GM21381 (cell line): Measurements from ENCODE around the gene HCAR3.
"Not testable (repeated sequence)": the region's sequence is repeated elsewhere in the genome, so short reads cannot be mapped to it uniquely, and the experiment has no call there.

ENCODE experiments used
- ATAC-seq: cut with Tn5 transposase; IDR thresholded peaks from one replicate; pipeline ENCODE4 v1.9.1; 2021; ENCODE audit warnings: mild to moderate bottlenecking, moderate library complexity; ENCODE audit not compliant: unreplicated experiment

HCAR3 gene

DNA sequence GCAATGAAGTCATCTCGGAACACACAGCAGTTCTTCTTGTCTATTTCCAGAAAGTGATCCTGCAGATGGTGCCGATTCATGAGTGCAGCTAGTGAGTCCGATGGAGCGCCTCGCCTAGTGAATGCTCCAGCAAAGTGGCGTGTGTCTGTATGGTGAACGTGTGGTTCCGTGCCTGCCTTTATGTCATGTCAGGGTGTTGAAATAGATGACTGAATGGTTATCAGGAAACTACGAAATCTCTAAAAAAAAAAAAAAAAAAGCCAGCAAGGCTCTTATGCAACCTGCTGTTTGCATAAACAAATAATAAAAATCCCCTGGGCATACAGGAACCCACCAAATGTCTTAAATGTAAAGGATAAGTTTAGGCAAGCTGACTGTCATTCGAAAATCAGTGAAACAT lies at the start of gene HCAR3:
Gene HCAR3, minus strand, starts transcription at position 154 of the 400 bp plus-strand sequence. Its CDS starts 74 bp downstream, at position 80.
- not testable (repeated sequence) for ATAC-seq

DNA sequence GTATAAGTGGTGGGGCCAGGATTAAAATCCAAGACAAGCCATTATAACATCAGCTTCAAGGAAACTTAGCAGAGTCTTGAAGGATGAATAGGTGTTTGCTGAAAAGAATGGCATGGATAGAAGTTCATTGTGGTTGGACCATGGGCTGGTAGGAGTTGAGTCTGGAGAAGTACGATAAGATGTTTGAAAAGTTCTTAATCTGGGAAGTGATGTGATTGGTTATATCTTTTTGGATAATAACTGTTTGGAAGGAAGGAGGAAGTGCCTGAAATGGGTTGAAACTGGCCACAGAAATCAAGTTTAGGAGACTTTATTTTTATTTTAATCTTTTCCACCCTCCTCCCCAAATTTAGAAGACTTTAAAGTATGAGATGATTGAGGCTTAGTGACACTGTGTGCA lies 41.0 kb upstream of the HCAR3 start:
- ATAC-seq = no peak

DNA sequence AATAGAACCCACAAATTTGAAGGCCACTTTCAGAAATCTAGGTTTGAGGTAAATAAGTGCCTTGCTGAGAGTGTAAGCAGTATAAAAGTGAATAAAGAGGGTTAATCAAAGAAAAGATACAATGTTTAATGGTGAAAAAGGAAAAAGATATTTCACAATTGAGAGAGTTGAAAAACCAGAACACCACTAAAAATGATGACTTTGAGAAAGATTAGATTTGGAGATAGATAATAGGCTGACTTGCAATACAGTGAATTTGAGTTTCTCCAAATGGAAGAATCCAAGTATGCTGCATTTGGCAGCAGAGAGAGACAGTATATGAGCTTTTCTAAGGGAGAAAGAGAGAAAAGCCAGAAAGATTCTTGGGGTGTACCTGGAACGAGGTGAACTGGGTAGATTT lies 38.2 kb upstream of the HCAR3 start:
- ATAC-seq = no peak

DNA sequence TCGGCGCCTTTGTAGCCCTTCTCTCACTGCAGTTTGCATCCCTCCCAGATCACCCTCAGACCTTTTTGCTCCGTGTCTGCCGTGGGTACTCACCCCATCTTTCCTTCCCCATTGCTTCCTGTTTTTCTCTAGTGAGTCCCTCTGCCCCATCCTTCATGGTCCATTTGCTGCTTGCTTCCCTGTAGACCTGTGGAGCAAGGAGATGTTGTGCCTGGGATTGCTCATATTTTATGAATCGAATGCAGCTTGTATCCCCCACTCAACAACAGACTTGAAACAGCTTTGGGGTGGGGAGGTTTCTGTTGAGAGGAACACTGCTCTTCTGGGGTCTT lies 36.7 kb upstream of the HCAR3 start:
- no peak for ATAC-seq

DNA sequence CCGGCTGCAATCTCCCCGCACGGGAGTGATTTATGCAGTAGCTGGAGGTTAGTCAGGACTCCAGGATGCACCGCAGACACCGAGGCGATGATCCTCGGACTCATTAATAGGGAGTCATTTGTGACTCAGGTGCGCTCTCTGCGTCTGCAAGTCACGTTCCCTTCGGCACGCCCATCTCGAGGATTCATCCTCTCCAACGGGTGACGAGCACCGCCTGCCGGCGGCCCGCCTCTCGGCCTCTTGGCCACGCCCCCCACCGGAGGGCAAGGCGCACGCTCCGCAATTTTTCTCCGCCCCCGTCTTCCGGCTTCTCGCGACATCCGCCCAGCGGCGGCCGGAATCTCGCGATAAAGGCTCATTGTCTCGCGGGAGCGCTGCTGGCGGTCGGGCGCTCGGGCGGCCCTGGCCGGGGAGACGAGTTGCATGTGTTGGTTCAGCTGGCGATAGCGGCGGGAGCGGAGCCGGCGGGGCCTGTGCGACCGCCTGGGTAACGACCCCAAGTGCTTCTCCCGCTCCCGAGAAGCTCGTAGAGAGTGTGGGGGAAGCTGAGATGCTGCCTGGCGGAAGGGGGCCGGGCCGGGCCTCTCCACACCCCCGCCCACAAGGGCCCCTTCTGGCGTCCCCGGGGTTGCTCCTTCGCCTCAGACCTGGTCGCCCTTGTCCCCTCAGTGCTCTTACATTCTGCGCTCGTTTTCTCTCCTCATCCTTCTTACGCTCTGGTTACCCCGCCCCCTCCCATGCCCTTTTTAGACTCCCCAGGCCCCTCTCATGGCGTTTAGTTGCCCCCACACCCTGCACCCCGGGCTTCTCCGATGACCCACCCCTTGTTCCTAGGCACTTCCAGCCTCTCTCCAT lies 36.1 kb upstream of the HCAR3 start, which contains the start of gene DENR:
Gene DENR, plus strand, starts transcription at position 361 of the 855 bp plus-strand sequence. CDS start 878 bp downstream, outside the sequence.
- peak; percentile 95 for ATAC-seq

DNA sequence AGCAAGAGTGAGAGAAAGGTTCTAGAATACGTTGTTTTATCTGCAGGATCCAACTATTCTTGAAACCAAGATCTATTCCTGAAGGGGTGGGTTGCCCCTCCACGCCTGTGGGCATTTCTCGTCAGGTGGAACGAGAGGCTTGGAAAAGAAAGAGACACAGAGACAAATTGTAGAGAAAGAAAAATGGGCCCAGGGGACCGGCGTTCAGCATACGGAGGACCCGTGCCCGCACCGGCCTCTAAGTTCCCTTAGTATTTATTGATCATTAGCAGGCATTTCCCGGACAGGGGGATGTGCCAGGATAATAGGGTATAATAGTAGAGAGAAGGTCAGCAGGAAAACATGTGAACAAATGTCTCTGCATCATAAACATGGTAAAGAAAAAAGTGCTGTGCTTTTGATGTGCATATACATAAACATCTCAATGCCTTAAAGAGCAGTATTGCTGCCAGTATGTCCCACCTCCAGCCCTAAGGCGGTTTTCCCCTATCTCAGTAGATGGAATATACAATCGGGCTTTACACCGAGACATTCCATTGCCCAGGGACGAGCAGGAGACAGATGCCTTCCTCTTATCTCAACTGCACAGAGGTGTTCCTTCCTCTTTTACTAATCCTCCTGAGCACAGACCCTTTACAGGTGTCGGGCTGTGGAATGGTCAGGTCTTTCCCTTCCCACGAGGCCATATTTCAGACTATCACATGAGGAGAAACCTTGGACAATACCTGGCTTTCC lies 34.3 kb upstream of the HCAR3 start:
- not testable (repeated sequence) for ATAC-seq

DNA sequence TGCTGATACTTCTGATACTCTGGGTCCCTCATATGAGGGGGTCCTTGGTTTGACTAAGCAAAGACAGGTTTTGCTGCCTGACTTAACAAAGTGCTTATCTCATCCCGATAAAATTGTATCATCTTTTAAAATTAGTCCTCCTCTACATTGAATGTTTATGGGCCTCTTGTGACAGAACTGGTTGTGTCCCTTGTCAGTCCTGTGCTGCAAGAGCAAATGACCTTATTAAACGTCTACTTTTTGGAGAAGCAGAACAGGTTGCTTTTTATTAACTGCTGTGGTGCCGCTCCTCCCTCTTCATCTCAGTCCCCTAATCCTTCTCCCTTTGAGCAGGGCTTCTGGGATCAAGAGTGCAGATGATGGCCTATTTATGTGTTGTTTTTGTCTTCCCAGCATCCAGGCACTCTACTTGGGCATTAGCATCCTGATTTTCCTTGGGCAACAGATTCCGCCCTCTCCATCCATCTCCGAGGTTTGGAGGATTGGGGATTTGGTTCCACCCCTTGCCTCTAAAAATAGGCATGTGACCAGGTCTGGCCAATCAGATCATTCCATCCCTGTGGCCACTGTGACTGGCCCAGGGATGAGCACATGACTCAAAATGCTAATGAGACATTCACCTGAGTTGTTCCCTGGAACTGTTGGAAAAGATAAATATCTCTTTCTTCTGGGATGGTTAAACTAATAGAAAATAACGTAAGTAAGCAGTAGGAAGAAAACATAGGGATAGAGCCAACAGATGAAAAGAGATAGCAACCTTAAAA lies 33.1 kb upstream of the HCAR3 start:
- ATAC-seq = no peak

DNA sequence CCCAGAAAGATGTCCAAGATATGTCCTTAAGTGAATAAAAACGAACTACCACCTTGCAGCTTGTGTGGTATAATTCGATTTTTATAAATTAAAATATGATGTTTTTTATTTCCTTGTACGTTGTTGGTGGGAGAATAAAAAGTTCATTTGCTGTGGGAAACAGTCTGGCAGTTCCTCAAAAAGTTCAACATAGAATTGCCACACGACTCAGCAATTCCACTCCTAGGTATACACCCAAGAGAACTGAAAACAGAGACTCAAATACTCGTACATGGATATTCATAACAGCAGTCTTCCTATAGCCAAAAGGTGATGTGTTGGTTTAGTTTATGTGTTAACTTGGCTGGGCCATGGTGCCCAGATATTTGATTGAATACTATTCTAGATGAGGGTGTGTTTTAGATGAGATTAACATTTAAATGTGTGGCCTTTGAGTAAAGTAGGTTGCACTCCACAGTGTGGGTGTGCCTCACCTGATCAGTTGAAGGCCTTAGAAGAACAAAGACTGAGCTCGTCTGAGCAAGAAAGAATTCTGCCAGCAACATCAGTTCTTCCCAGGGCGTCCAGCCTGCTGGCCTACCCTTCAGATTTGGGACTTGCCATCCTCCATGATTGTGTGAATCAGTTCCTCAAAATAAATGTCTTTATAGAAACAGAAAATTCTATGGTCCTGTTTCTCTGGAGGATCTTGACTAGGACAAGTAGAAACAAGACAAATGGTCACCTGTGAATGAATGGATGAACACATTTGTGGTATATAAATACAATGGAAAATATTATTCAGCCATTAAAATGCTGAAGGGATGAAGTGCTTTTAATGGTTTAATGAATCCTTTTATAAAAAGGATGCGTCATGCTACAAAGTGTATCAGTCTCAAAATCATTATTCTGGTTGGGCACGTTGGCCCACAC lies 30.9 kb upstream of the HCAR3 start:
- ATAC-seq = no peak

DNA sequence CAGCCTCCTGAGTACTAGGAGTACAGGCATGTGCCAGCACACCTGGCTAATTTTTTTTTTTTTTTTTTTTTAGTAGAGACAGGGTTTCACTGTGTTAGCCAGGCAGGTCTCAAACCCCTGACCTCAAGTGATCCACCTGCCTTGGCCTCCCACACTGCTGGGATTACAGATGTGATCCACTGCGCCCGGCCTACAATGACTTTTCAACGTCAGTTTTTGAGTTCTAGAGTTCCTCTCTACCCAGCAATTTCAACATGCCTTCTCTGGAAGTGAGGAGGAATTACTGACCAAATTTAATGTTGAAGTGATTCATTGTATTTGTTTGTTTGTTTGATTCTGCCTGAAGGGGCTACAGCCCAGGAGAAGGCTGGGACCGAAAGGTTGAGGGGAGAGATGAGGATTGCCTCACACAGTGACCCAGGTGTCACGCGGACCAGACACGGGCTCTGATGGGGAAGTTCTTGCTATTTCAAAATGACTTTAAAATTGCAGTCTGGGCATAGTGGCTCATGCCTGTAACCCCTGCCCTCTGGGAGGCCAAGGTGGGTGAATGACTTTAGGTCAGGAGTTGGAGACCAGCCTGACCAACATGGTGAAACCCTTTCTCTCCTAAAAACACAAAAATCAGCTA lies 27.4 kb upstream of the HCAR3 start:
- no peak for ATAC-seq

DNA sequence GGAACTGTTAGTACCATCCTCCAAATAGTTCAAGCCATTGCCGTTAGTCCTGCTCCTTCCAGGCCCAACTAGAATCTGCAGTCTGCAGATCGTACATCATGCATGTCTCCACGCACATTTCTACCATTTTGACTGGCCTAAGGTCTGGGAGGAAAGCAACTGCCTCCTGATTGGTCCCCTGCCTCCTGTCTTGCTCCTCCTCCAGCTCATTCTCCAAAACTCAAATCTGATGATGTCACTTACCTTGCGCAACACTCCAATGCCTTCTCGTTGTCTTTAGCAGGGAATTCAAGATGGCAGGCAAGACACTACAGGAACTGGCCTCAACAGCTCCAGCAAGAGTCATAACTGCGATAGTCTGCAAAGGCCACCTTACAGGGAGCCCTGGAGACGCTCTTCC lies 23.7 kb upstream of the HCAR3 start:
- ATAC-seq = no peak

DNA sequence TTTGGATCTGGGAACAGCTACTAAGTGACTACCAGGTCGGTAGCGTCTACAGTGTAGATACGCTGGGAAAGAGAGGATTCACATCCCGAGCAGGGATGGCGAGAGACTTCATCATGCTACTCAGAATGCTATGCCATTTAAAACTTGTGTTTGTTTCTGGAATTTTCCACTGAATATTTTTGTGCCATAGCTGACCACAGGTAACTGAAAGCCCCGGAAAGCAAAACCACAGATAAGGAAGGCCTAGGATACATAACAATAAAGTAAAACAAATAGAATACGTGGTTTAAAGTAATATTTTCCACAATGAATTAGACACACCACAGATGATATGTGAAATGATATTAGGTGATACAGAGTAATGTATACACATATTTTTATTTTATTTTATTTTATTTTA lies 22.0 kb upstream of the HCAR3 start:
- no peak for ATAC-seq

DNA sequence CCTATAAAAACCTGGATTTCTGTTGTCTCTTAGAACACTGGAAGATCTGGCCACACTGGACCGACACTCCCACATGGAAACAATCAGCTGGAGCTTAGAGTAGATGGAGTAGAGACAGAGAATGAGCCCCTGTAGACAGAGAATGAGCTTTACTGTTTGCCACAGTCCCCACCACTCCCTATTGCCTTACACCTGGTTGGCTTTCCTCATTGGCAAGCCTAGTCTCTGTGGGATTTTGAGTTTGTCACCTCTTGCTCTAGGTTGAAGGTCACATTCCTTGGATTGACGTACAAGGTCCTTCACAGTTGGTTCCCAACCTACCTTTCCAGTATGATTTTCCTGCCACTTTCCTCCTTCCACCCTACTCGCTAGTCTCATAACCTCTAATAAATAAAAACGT lies 16.0 kb upstream of the HCAR3 start:
- no peak for ATAC-seq

DNA sequence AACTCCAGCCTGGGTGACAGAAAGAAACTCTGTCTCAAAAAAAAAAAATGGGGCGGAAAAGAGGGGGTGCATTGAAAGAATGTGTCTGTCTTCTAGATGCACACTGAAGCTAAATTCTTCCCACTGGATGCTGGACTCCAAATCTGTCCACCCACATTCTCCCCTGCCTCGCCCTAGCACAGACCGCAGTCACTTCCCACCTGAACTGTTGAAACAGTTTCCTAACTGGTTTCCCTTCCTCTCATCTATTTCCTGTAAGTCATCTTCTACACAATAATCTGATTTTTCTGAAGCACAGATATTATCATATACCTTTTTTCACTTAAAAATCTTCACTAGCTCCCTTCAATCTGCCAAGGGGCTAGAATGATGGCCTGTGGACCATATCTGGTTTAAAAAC lies 15.6 kb upstream of the HCAR3 start:
- ATAC-seq = no peak

DNA sequence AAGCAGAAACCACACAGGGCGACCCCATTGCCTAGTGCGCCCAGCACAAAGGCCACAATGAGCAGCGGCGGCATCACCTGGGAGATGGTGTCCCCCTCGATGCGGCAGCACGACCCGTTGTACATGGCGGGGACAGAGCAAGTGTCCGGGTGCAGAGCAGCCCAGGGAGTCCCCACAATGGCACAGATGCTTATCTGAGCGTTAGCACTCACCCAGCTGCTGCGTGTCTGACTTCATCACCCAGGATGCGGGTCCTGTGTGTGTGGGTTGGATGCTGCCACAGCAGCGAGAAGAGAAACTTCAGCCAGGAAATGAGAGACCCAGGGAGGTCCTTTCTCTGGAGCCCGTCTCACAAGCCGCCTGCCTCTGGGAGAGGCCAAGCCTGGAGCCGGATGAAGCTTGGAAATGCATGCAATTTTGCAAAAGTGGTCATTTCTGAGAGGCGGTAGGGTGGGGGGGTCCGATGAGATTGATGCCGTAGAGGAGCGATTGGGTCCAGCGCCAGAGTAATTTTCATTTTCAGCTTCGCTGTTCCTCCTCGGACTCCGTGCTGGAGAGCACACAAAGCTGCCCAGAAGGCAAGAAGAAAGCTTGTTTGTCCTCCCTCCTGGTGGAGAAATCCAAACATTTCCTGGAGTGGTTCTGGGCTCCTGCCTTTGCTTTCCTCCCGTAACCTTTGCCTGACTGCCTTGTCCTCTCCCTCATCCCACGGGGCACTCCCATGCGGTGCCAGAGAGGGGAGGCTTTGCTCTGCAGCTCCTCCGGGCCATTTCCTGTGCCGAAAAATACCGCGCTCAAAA lies 13.8 kb upstream of the HCAR3 start, which contains the start of gene HCAR1:
Gene HCAR1, minus strand, starts transcription at position 630 of the 800 bp plus-strand sequence. Its CDS starts 505 bp downstream, at position 125.
- ATAC-seq = no peak

DNA sequence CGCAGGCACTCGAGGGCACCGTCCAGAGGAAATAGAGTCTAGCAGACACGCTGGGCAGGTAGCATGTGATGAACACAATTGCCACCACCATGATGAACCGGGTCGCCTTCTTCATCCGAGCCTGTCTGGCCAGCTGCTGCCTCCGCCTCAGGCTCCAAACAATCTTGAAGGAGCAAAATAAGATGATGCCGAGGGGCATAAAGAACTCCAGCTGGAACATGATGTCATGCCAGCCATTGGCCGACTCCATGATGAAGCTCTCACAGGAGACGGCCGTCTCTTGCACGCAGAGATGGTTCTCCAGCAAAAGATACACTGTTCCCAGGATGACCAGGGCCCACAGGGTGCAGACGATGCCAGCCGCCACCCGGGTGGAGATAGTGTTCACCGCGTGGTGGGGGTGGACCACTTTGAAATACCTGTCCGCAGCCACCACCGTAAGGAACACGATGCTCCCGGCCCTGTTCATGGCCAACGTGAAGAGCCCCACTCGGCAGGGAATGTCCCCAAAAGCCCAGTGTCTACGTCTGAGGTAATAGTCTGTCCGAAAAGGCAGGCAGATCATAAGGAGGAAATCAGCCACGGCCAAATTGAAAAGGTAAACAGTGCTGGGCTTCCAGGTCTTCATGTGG lies 13.1 kb upstream of the HCAR3 start:
- ATAC-seq = no peak

DNA sequence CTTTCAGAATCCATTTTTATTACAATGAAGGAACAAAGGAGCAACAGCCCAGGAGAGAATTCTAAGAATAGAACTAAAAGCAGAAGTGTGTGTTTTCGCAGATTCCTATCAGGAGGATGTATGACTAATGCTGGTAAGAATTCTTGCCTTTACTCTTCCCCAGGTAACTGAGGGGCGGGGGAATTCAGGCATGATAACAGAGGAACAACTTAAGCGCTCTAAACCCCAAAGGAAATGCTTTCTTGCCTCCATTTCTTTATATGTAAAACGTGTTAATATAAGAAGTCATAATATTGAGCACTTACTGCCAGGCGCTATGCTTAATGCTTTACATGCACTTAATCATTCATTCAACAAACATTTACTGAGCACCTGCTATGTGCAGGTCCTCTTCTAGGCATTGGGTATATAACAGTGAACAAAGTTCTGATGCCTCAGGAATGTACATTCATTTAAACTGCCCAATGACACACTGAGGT lies 9.5 kb upstream of the HCAR3 start:
- peak; percentile 46 for ATAC-seq

DNA sequence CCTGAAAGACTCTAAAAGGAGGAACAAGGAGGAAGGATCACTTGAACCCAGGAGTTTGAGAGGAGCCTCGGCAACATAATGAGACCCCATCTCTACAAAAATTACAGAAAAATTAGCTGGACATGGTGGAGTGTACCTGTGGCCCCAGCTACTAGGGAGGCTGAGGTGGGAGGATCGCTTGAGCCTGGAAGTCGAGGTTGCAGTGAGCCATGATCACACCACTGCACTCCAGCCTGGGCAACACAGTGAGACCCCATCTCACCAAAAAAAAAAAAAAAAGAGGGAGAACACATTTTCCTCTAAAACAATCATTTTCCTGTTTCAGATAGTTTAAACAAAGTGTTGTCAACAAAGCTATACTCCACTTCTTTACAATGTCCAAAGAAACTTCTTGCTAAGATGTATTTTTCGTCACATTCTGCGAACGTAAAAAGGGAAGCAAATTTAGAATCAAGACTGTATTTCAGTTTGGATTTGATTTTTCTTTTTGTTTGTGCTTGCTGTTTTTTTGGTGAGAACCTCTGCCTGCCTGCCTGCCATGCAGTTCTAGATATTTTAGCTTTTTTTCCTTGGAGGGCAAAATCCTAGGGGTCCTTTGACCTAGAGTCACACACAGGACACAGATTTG lies 9.0 kb upstream of the HCAR3 start:
- ATAC-seq = no peak
